GM18909 (cell line): ENCODE results near the gene FILIP1.
A peak's percentile ranks its signal among the peaks of the same experiment; 100 is the strongest.

ENCODE experiments used
- ATAC-seq: cut with Tn5 transposase; IDR thresholded peaks from one replicate; pipeline ENCODE4 v1.9.1; 2021; ENCODE audit warnings: mild to moderate bottlenecking; ENCODE audit not compliant: unreplicated experiment, poor library complexity

The FILIP1 gene

DNA sequence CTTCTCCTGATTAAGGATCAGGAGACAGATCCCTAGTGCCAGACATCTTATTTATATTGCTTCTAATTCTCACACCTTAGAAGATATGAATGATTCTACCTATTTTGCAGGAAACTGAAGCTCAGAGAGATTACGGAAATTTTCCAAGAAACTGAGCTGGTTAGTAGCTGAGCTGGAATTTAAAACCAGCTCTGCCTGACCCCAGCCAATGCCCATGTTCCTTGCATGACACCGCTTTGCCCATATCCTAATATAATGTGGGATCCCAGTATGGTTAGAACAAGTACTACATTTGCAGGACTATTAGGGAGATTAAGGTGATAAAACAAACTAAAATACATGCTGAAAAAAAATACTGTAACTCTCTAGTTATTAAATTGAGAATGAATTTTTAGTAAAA lies 210.9 kb downstream of the FILIP1 start:
- no peak for ATAC-seq

- ATAC-seq = no peak
These were observed 211.9 kb downstream of the FILIP1 start for GRCh38 chr6:75281653-75282052.

GRCh38 chr6:75280131-75280855 lies 213.3 kb downstream of the FILIP1 start:
- no peak for ATAC-seq

GRCh38 chr6:75279418-75279817 lies 214.2 kb downstream of the FILIP1 start:
- ATAC-seq = no peak

GRCh38 chr6:75278474-75279077 lies 215.0 kb downstream of the FILIP1 start:
- ATAC-seq = no peak

- ATAC-seq = no peak
These were observed 218.5 kb downstream of the FILIP1 start for GRCh38 chr6:75275067-75275466.

DNA sequence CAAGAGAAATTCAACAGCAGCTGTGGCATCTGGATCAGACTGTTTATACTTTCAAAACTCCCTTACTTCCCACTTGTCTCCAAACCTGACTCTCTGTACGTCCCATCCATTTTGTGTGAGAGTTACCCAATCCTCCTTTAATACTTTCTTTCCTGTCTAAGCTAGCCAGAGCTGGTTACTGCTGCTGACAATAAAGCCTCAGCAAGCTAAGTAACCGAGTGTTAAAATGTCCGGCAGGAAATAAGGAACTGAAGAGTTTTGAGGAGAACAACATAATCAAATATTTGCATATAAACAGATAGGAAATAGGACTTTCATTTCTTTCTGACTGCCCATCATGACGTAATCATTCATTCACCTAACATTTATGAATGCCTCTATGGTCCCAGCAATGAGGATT lies 220.6 kb downstream of the FILIP1 start:
- ATAC-seq = no peak

GRCh38 chr6:75272145-75272840 lies 221.3 kb downstream of the FILIP1 start:
- no peak for ATAC-seq

DNA sequence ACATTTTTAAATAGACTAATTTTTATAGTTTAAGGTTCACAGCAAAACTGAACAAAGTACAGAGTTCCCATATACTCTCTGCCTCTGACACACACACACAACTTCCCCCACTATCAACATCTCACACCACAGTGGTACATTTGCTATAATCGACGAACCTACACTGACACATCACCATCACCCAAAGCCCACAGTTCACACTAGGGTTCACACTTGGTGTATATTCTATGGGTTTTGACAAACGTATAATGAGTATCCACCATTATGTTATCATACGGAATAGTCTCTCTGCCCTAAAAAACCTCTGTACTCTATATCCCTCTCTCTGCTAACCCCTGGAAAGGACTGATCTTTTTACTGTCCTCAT lies 224.6 kb downstream of the FILIP1 start:
- no peak for ATAC-seq

- no peak for ATAC-seq
These were observed 225.2 kb downstream of the FILIP1 start for GRCh38 chr6:75268121-75268987.

GRCh38 chr6:75267461-75267860 lies 226.1 kb downstream of the FILIP1 start:
- ATAC-seq = no peak

- peak; percentile 77 for ATAC-seq
These were observed 226.8 kb downstream of the FILIP1 start for GRCh38 chr6:75266716-75267291.

DNA sequence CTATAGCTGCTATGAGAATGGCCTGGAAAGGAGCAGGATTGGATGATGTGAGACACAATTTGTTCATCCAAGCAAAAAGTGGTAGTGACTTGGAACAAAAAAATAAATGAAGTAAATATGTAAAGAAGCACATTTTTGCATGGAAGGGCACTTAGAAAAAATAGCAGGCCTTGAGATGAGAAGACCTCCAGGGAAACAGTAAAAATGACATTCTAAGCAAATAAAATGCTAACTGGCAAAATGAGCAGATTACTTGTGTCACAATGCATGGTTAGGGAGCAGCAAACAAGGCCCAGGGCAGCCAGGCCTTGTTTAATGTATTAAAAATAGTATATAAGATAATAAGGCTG lies 230.2 kb downstream of the FILIP1 start:
- ATAC-seq = no peak

DNA sequence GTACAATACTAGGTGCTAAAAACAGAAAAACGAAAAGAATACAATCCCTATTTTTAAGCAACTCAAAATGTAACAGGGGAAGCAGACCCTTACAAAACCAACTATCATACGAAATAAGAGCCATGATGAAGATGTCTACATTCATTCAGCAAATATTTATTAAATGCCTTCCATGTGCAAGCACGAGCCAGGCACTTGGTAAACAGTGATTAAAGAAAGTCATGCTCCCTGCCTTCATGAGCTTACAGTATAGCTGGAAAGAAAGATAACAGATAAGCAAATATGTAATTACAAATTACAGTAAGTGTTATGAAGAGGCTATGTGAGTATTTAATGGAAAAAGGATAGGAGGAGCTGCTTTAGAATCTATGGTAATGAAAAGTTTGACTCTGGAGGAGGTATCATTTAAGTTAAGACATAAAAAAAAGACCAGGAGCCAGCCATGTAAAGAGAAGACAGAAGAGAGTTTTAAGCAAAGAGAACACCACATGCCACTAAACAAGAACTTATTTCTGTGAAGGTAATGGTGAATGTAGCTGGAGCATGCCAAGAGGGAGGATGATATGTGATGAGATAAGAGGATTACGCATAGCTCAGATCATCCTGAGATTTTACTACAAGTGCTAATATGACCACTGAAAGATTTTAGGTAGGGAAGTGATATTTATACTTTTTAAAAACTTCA lies 230.7 kb downstream of the FILIP1 start:
- ATAC-seq = no peak

- ATAC-seq = no peak
These were observed 232.3 kb downstream of the FILIP1 start for GRCh38 chr6:75261299-75261698.

- no peak for ATAC-seq
These were observed 236.1 kb downstream of the FILIP1 start for GRCh38 chr6:75257343-75258087.

DNA sequence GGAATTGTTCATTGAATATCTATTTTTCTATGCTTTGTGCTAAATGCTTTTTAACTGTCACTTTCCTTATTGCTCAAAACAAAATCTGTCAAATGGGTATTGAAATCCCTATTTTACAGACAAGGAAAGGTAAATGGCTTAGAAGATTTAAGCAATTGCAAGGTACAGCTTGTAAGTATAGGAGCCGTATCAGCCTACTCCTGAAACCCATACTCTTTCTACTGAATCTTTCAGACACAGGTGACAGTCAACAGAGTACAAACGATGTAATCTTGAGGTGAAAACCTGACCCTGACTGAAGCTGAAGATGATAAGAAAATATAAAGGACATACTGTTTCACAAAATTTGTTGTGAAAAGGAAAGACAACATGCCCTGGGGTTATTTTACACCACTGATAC lies 243.0 kb downstream of the FILIP1 start:
- no peak for ATAC-seq

GRCh38 chr6:75249837-75250236 lies 243.8 kb downstream of the FILIP1 start:
- ATAC-seq = no peak

GRCh38 chr6:75246386-75246785 lies 247.2 kb downstream of the FILIP1 start:
- no peak for ATAC-seq
